PC-3 (cell line): ENCODE measurements around the gene TASL. TPM values are rescaled to one million over a fixed set of nuclear protein-coding genes. Genes with fewer than 3 reads are reported as not detected.

Experiments used
- ATAC-seq: fragments of 200-7000 bp; cut with Tn5 transposase; 2 replicates; pipeline ENCODE4 v1.9.1; 2020; ENCODE audit warnings: mild to moderate bottlenecking, moderate library complexity
- BruUV-seq: library from RNA; stranded (reverse); fragments of 400-500 nt; replicated peaks from 2 replicates; lab custom pipeline; 2021; lab: Mats Ljungman, UMichigan
- CTCF ChIA-PET: fragments of 300-600 bp; sonication (Branson Sonifier 250); formaldehyde crosslinking; loops from one replicate; lab custom pipeline; 2022; ENCODE audit warnings: antibody characterized with exemption; lab: Charles Lee
- POLR2A ChIA-PET: fragments of 300-600 bp; sonication (Branson Sonifier 250); formaldehyde crosslinking; loops from one replicate; lab custom pipeline; 2022; ENCODE audit warnings: antibody characterized with exemption; ENCODE audit not compliant: unreplicated experiment; lab: Charles Lee
- DNase-seq: peaks from one replicate; pipeline ENCODE4 v3.0.0-alpha.2; 2015
- H2AFZ ChIP-seq: fragments of 300-600 bp; sonication (generic); 2 replicates; pipeline ENCODE4 v1.6.0; 2016; ENCODE audit warnings: antibody characterized with exemption, low read length
- H3F3A ChIP-seq: fragments of 300-600 bp; sonication (generic); one replicate; pipeline ENCODE4 v1.6.0; 2017; ENCODE audit warnings: antibody characterized with exemption, low read length, control low read depth, mild to moderate bottlenecking; ENCODE audit not compliant: unreplicated experiment
- H3K27ac ChIP-seq: fragments of 300-600 bp; sonication (generic); 2 replicates; pipeline ENCODE4 v1.5.1; 2016; ENCODE audit warnings: mild to moderate bottlenecking, low read length
- H3K27me3 ChIP-seq: fragments of 300-600 bp; sonication (generic); 2 replicates; pipeline ENCODE4 v1.6.1; 2016; ENCODE audit warnings: low read length, mixed read lengths
- H3K36me3 ChIP-seq: fragments of 300-600 bp; sonication (generic); 2 replicates; pipeline ENCODE4 v1.6.1; 2016; ENCODE audit warnings: low read depth, mixed run types, low read length, mixed read lengths
- H3K4me1 ChIP-seq: fragments of 300-600 bp; sonication (generic); 2 replicates; pipeline ENCODE4 v1.5.1; 2016; ENCODE audit warnings: low read length; ENCODE audit not compliant: insufficient read depth
- H3K4me2 ChIP-seq: fragments of 300-600 bp; sonication (generic); 2 replicates; pipeline ENCODE4 v1.6.0; 2016; ENCODE audit warnings: low read length
- H3K4me3 ChIP-seq: fragments of 300-600 bp; sonication (generic); 2 replicates; pipeline ENCODE4 v1.5.1; 2016; ENCODE audit warnings: mild to moderate bottlenecking, low read length, mixed read lengths
- H3K79me2 ChIP-seq: fragments of 300-600 bp; sonication (generic); 2 replicates; pipeline ENCODE4 v1.6.1; 2017; ENCODE audit warnings: low read length, mixed read lengths
- H3K9ac ChIP-seq: fragments of 300-600 bp; sonication (generic); 2 replicates; pipeline ENCODE4 v1.6.0; 2016; ENCODE audit warnings: mild to moderate bottlenecking, low read length
- H3K9me2 ChIP-seq: fragments of 300-600 bp; sonication (generic); replicated peaks from 2 replicates; pipeline ENCODE4 v1.6.1; 2016; ENCODE audit warnings: mixed run types, low read length, mixed read lengths
- H3K9me3 ChIP-seq: fragments of 300-600 bp; sonication (generic); 2 replicates; pipeline ENCODE4 v1.6.1; 2016; ENCODE audit warnings: low read length, mixed read lengths
- H4K20me1 ChIP-seq: fragments of 300-600 bp; sonication (generic); 2 replicates; pipeline ENCODE4 v1.6.1; 2016; ENCODE audit warnings: low read length, mixed read lengths
- CTCF ChIP-seq: fragments of 300-600 bp; sonication (generic); conservative IDR thresholded peaks from 2 replicates; pipeline ENCODE4 v1.5.1; 2017; ENCODE audit warnings: antibody characterized with exemption, low read depth, mild to moderate bottlenecking, low read length
- EZH2 ChIP-seq: fragments of 300-600 bp; sonication (generic); IDR thresholded peaks from one replicate; pipeline ENCODE4 v1.6.1; 2017; ENCODE audit warnings: antibody characterized with exemption, mild to moderate bottlenecking, low read length; ENCODE audit not compliant: unreplicated experiment
- EZH2phosphoT487 ChIP-seq: fragments of 300-600 bp; sonication (generic); IDR thresholded peaks from 2 replicates; pipeline ENCODE4 v1.6.1; 2018; ENCODE audit warnings: mild to moderate bottlenecking, antibody characterized with exemption, low read length, borderline replicate concordance
- intact Hi-C: fragments of 100-400 bp; cut with micrococcal nuclease; formaldehyde crosslinking; loops from 2 replicates; pipeline ENCODE4 v1.9.0; 2023
- total RNA-seq: library from RNA; depleted of rRNA; stranded (reverse); fragments of >200 nt; gene quantifications from 2 replicates; pipeline ENCODE4 v1.2.3, GENCODE V29; 2014

Gene TASL
- total RNA-seq, 1 experiment from 2014 or later, result not detected

GRCh38 chrX:30561191-30561590 is 16.4 kb downstream of the TASL start:
- BruUV-seq, result no TSS peak
- ChIA-PET CTCF (no interaction called here), POLR2A (no interaction called here)
- Histone ChIP-seq H3K4me3 (no peak overlapping the region), H3K79me2 (no peaks in the 10 kb centered on the region), H4K20me1 (no peaks in the 10 kb centered on the region), H3K27me3 (peaks cover 11% of the 10 kb centered on the region; the same call in 1 of the 2 replicates), H3K4me2 (no peak overlapping the region), H2AFZ (no peak overlapping the region), H3F3A (no peaks in the 10 kb centered on the region), H3K36me3 (no peaks in the 10 kb centered on the region), H3K9me2 (no peaks in the 10 kb centered on the region), H3K4me1 (no peaks in the 10 kb centered on the region), H3K9ac (no peak overlapping the region), H3K9me3 (no peaks in the 10 kb centered on the region), H3K27ac (no peak overlapping the region)
- no peak for ATAC-seq
- TF ChIP-seq CTCF (no peak), EZH2 (no peak), EZH2phosphoT487 (no peak)
- no peak for DNase-seq
- intact Hi-C loops, result no loop called here

- ChIA-PET POLR2A (no interaction called here), CTCF (no interaction called here)
- no peaks in the 10 kb centered on the region for H4K20me1 ChIP-seq
- DNase-seq (no peak), ATAC-seq (no peak)
- no peaks in the 10 kb centered on the region for H3F3A ChIP-seq
- no peak overlapping the region for H3K27ac ChIP-seq
- BruUV-seq, result no TSS peak
- H3K4me3 ChIP-seq, result no peak overlapping the region
- H3K9me2 ChIP-seq, result no peaks in the 10 kb centered on the region
- H3K79me2 ChIP-seq, result no peaks in the 10 kb centered on the region
- no peaks in the 10 kb centered on the region for H3K36me3 ChIP-seq
- peaks cover 12% of the 10 kb centered on the region; the same call in 1 of the 2 replicates for H3K27me3 ChIP-seq
- TF ChIP-seq EZH2 (no peak), CTCF (no peak), EZH2phosphoT487 (no peak)
- no peak overlapping the region for H2AFZ ChIP-seq
- H3K4me2 ChIP-seq, result no peak overlapping the region
- no peaks in the 10 kb centered on the region for H3K4me1 ChIP-seq
- intact Hi-C loops, result no loop called here
- no peak overlapping the region for H3K9ac ChIP-seq
- H3K9me3 ChIP-seq, result no peaks in the 10 kb centered on the region
Measured at GRCh38 chrX:30538271-30538670, 39.3 kb downstream of the TASL start.

GRCh38 chrX:30533835-30534234 is 43.7 kb downstream of the TASL start:
- H3K9me3 ChIP-seq, result no peaks in the 10 kb centered on the region
- H3F3A ChIP-seq, result no peaks in the 10 kb centered on the region
- ChIA-PET POLR2A (no interaction called here), CTCF (no interaction called here)
- no peaks in the 10 kb centered on the region for H3K27me3 ChIP-seq
- H3K4me3 ChIP-seq, result no peak overlapping the region
- H3K9me2 ChIP-seq, result no peaks in the 10 kb centered on the region
- TF ChIP-seq CTCF (no peak), EZH2phosphoT487 (no peak), EZH2 (no peak)
- H2AFZ ChIP-seq, result no peak overlapping the region
- H3K4me1 ChIP-seq, result no peaks in the 10 kb centered on the region
- ATAC-seq, result no peak
- no TSS peak for BruUV-seq
- H3K9ac ChIP-seq, result no peak overlapping the region
- H3K79me2 ChIP-seq, result no peaks in the 10 kb centered on the region
- H4K20me1 ChIP-seq, result no peaks in the 10 kb centered on the region
- intact Hi-C loops, result no loop called here
- no peaks in the 10 kb centered on the region for H3K36me3 ChIP-seq
- DNase-seq, result no peak
- H3K4me2 ChIP-seq, result no peak overlapping the region
- H3K27ac ChIP-seq, result no peak overlapping the region
